Measurements from ENCODE around the gene OOSP1.
"Not testable (repeated sequence)": the region's sequence is repeated elsewhere in the genome, so short reads cannot be mapped to it uniquely, and the experiment has no call there.

OOSP1 gene

DNA sequence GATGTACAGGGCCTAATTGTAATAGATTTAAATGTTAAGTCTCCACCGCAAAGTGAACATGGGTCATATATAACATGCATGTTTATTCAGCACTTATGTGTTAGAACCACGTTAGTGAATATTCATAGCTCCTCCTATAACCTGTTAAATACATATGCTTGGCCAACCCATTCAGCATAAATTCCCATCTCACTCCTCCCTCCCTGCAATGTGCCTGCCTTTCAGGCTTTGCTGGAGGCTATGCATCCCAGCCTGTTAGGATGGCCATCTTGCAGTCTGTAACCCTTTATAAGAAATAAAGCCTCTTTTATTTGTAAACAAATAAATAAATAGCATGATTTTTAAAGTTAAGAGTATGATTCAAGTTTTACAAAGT lies 23.9 kb downstream of the OOSP1 start:
- no peak for DNase-seq

- DNase-seq = no peak
Measured at GRCh38 chr11:59963733-59964132, 25.5 kb downstream of the OOSP1 start, which contains the start of gene OOSP4A. Gene OOSP4A (plus strand): TSS chr11:59964033. CDS start chr11:59964033, 0 bp downstream.

DNA sequence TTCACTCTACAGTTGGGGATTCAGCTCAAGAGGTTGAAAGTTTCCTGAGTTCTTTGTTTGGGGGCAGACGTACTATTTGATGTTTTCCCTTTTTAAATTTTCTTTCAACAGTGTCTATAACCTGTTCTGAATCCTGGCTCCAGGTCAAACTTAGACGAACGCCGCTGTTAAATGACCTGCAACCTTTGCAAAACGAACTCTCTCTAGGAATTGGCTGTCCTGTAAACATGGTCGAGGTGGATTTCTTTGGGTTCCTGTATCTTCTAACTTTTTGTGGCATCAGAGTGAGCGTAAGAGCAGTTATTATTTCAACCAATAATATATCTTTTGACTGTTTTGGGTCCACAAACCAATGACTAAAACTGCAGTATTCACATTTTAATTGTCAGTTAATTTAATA lies 27.2 kb downstream of the OOSP1 start:
- DNase-seq = no peak

DNA sequence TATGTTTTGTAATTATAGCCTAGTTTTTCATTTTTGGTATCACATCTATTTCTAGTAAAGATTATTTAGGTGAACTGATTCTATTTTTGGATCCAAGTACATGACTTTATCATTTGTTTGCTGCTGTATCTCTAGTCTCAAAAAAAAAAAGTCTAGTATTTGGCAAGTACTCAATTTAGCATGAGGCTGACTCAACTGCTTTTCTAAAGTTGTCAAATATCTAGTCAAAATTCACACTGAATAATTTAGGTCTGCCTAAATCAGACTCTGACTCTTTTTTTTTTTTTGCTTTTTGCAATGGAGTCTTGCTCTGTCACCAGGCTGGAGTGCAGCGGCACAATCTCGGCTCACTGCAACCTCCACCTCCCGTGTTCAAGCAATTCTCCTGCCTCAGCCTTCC lies 28.0 kb downstream of the OOSP1 start:
- no peak for DNase-seq

- DNase-seq = no peak
Measured at GRCh38 chr11:59967677-59968394, 29.6 kb downstream of the OOSP1 start.

GRCh38 chr11:59968395-59968783 lies 30.2 kb downstream of the OOSP1 start:
- no peak for DNase-seq

- no peak for DNase-seq
Measured at GRCh38 chr11:59973097-59973496, 34.9 kb downstream of the OOSP1 start.

DNA sequence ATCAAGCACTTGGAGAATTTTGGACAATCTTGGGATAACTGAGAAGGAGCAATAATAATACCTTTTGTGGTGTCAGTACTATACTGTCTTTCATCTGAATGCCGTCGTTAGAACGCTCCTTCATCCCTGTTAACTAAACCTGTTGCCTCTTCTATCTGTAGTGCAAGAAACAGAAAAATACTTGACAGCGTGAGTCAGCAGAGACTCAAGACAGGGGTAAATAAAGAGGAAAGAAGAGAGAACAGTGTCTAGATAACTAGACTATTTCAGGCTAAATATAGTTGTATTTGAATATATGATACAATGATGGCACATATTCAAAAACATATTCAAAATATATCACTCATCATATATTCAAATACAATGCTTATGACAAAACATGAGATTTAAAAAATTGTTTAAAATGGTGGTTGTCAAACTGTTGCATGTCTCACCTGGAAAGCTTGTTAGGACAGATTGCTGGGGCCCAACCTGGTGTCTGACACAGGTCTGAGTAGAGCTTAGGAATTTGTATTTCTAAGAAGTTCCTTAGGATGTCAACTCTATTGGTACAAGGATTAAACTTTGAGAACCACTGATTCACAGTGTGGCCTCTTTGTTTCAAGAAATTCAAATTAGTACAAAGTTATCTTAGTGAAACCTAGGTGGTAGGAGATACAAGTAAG lies 43.0 kb downstream of the OOSP1 start:
- no peak for DNase-seq

DNA sequence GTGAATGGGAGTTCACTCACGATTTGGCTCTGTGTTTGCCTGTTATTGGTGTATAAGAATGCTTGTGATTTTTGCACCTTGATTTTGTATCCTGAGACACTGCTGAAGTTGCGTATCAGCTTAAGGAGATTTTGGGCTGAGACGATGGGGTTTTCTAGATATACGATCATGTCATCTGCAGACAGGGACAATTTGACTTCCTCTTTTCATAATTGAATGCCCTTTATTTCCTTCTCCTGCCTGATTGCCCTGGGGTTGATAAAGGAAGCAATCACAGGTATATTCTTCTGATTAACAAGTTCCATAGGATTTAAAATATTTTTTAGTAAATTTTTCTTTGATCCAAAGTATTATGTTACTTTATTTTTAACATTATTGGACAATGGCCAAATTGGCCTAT lies 43.8 kb downstream of the OOSP1 start:
- DNase-seq = not testable (repeated sequence)

DNA sequence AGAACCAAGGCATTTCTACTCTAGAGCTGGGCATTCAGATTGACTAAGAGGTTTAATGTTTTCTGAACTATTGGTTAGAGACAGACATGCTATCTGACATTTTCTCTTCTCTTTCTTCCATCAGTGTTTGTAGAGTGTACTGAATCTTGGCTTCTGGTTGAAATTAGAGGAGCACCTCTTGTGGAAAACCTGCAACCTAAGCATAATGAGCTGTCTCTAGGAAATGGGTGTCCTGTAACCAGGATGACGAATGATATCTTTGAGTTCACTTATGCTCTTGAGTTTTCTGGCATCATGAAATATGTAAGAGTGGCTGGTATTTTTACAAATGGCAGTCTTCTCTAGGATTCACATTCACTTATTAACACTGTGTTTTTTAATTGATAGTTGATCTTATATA lies 45.0 kb downstream of the OOSP1 start:
- no peak for DNase-seq

- DNase-seq = no peak
Measured at GRCh38 chr11:59984368-59984767, 46.1 kb downstream of the OOSP1 start.

DNA sequence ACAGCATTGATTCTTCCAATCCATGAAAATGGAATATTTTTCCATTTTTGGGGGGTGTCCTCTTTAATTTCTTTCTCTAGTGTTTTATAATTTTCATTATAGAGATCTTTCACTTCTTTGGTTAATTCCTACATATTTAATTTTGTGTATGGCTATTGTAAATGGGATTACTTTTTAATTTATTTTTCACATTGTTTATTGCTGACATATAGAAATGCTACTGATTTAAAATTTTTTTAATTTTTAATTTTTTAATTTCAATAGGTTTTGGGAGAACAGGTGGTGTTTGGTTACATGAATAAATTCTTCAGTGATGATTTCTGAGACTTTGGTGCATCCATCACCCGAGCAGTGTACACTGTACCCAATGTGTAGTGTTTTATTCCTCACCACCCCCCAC lies 52.2 kb downstream of the OOSP1 start:
- no peak for DNase-seq

DNA sequence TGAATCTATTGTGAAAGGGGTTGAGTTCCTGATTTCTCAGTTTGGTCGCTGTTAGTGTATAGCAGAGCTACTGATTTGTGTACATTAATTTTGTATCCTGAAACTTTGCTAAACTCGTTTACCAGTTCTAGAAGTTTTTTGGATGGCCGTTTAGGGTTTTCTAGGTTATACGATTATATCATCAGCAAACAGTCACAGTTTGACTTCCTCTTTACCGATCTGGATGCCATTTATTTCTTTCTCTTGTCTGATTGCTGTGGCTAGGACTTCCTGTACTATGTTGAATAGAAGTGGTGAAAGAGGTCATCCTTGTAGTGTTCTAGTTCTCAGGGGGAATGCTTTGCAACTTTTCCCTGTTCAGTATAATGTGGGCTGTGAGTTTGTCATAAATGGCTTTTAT lies 54.2 kb downstream of the OOSP1 start:
- DNase-seq = no peak

DNA sequence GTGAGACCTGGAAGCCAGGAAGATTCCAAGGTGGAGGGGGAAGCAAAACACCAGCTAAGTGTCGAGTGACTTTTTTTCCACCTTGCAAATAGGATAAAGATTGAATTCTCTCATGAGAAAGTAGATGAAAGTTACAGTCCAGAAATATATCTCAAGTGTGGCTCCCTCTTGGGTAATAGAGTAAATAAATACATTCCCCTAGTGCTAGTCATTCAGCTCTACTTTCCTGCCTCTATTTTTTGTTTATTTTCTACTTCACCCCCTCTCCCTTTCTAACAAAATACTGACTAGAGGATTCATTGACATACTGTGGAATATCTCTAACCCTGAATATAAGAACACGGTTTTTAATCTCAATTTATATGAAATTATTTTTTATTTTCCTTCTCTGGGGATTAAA lies 59.6 kb downstream of the OOSP1 start:
- DNase-seq = no peak

DNA sequence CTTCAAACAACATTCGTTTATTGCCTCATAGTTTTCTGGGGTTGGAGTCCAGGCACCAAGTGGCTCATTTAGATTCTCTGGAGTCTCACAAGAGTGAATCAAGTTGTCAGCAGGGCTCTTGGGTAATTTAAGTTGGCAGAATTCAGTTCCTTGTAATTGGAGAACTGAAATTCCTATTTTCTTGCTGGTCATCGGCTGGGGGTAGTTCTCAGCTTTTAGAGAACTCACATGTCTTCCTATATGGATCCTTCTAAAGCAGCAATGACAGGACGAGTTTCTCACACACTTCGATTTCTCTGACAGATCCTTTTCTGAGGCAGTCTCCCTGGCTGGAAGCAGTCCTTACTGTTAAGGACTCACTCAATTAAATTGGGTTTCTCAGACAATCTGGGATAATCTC lies 61.5 kb downstream of the OOSP1 start:
- no peak for DNase-seq

DNA sequence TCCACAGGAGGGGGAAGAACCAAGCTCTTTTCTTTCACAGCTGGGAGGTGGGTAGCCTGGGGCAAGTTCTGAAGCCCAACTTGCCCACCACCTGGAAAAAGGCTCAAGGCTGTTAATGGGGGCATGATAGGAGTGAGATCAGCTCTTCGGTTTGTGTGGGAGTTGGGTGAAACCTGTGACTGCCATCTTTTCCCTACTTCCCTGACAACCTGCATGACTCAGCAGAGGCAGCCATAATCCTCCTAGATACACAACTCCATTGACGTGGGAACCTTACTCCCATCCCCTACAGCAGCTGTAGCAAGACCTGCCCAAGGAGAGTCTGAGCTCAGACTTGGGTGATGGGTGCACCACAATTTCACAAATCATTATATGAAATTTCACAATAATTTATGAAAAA lies 65.5 kb downstream of the OOSP1 start:
- DNase-seq = no peak

GRCh38 chr11:60005360-60005759 lies 67.1 kb downstream of the OOSP1 start:
- DNase-seq = no peak
